Prostate gland (tissue), 2 donors: ENCODE results near the gene EHMT2. TPM values are rescaled to one million over a fixed set of nuclear protein-coding genes. Genes with fewer than 3 reads are reported as not detected.

Experiments used
- DNase-seq: peaks from one replicate; pipeline ENCODE4 v3.0.0-alpha.2; 2019; ENCODE audit warnings: low spot score
- H3K27ac ChIP-seq, 2 donors: fragments of 200-600 bp; sonication (generic); 2 replicates each; pipeline ENCODE4 v1.5.1; 2017 to 2019
- H3K27me3 ChIP-seq: fragments of 200-600 bp; sonication (generic); replicated peaks from 2 replicates; pipeline ENCODE4 v1.5.1; 2019; ENCODE audit not compliant: insufficient read depth
- H3K36me3 ChIP-seq, 2 donors: fragments of 200-600 bp; sonication (generic); 1 replicate in 1 of 2; 2 replicates in 1 of 2; pipeline versions ENCODE4 v1.5.1 to v1.8.1; 2017 to 2019
- H3K4me1 ChIP-seq: fragments of 200-600 bp; sonication (generic); replicated peaks from 2 replicates; pipeline ENCODE4 v1.5.1; 2019
- H3K4me3 ChIP-seq, 2 donors: fragments of 200-600 bp; sonication (generic); 2 replicates each; pipeline ENCODE4 v1.5.1; 2017 to 2019
- H3K9me3 ChIP-seq: fragments of 200-600 bp; sonication (generic); 2 replicates; pipeline ENCODE4 v1.5.1; 2017
- POLR2A ChIP-seq: fragments of 450-650 bp; IDR thresholded peaks from one replicate; pipeline ENCODE4 v1.6.1; 2016; ENCODE audit warnings: antibody characterized with exemption, mild to moderate bottlenecking
- POLR2AphosphoS5 ChIP-seq: sonication (generic); formaldehyde crosslinking; IDR thresholded peaks from one replicate; pipeline ENCODE4 v1.6.1; 2017; ENCODE audit warnings: antibody characterized with exemption
- WGBS: methylation state at CpG from one replicate; pipeline ENCODE4 v1.1.5; 2018; 5-methylcytosine and 5-hydroxymethylcytosine counted together
- intact Hi-C: fragments of 100-400 bp; cut with DNase I; formaldehyde crosslinking; loops from one replicate; pipeline ENCODE4 v1.14.2; 2022
- total RNA-seq, 2 donors: library from RNA; depleted of rRNA; stranded (reverse); fragments of >200 nt; gene quantifications; one replicate each; pipeline ENCODE4 v1.1.0, GENCODE V29; 2016
- TF ChIP-seq, protein P1 (sequence below), 4 experiments: fragments of 200-600 bp in 2 of 4; fragments of 450-650 bp in 2 of 4; sonication (generic) in 2 of 4; IDR thresholded peaks; 1 replicate in 3 of 4; 2 replicates in 1 of 4; pipeline ENCODE4 v1.5.1; 2016 to 2019; ENCODE audit warnings: antibody characterized with exemption in 4 of 4, mild to moderate bottlenecking in 2 of 4, moderate library complexity in 2 of 4

EHMT2 gene
- total RNA-seq, 2 donors from 2014 or later, result 53.6 to 92.8 TPM

- peak; percentile 93 for DNase-seq
- no peaks in the 10 kb centered on the region for H3K27me3 ChIP-seq
- WGBS, result 38% methylated on average over 10 of the region's 10 CpGs
- H3K36me3 ChIP-seq, result peaks cover 5 to 8% of the 10 kb centered on the region in 2 donors
- H3K4me1 ChIP-seq, result peaks cover 15% of the 10 kb centered on the region
- TF ChIP-seq, protein P1, sequence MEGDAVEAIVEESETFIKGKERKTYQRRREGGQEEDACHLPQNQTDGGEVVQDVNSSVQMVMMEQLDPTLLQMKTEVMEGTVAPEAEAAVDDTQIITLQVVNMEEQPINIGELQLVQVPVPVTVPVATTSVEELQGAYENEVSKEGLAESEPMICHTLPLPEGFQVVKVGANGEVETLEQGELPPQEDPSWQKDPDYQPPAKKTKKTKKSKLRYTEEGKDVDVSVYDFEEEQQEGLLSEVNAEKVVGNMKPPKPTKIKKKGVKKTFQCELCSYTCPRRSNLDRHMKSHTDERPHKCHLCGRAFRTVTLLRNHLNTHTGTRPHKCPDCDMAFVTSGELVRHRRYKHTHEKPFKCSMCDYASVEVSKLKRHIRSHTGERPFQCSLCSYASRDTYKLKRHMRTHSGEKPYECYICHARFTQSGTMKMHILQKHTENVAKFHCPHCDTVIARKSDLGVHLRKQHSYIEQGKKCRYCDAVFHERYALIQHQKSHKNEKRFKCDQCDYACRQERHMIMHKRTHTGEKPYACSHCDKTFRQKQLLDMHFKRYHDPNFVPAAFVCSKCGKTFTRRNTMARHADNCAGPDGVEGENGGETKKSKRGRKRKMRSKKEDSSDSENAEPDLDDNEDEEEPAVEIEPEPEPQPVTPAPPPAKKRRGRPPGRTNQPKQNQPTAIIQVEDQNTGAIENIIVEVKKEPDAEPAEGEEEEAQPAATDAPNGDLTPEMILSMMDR (IDR thresholded peaks at IDR 0.05), result no peak
- peak; percentile 91 for TF ChIP-seq POLR2A
- TF ChIP-seq POLR2AphosphoS5, result peak; percentile 98
- intact Hi-C loops, result no loop called here
- H3K27ac ChIP-seq, result peak overlapping the region; percentile 98
- no peaks in the 10 kb centered on the region for H3K9me3 ChIP-seq
- H3K4me3 ChIP-seq, result peak overlapping the region; percentile 45 to 60
Observed at GRCh38 chr6:31877651-31878161, 19.8 kb downstream of the EHMT2 start.

DNA sequence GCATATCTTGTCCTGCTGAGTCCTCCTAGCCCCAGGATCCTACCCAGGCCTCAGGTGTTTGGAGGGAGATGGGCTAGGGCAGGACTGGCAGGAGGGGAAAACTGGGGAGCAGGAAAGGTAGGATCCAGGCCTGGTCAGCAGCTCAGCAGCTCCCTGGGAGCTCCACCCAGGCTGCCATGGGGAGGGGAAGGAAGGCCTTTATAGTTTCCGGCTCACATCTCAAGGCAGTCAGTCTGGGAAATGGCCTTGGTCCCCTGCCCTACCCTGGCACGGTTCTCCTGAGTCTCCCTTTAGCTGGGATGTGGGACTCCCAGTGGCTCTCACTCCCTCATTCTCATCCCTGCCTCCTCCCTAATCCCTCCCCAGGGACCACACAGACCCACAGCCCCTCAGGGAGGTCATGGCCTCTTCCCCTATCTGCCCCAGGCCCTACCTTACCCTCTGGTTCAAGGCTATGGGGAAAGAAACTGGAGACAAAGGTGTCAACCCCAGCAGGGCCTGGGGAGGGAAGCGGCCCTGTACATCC is 20.3 kb downstream of the EHMT2 start:
- DNase-seq, result no peak
- no peaks in the 10 kb centered on the region for H3K27me3 ChIP-seq
- peaks cover 0 to 4% of the 10 kb centered on the region in 2 donors for H3K36me3 ChIP-seq
- TF ChIP-seq POLR2AphosphoS5, result no peak
- TF ChIP-seq, protein P1 (IDR thresholded peaks at IDR 0.05), result no peak
- intact Hi-C loops, result no loop called here
- H3K4me3 ChIP-seq, result peak overlapping the region; percentile 45 to 60
- peak overlapping the region; percentile 98 for H3K27ac ChIP-seq
- H3K9me3 ChIP-seq, result no peaks in the 10 kb centered on the region
- peaks cover 15% of the 10 kb centered on the region for H3K4me1 ChIP-seq
- WGBS, result 40% methylated on average over 3 of the region's 3 CpGs

DNA sequence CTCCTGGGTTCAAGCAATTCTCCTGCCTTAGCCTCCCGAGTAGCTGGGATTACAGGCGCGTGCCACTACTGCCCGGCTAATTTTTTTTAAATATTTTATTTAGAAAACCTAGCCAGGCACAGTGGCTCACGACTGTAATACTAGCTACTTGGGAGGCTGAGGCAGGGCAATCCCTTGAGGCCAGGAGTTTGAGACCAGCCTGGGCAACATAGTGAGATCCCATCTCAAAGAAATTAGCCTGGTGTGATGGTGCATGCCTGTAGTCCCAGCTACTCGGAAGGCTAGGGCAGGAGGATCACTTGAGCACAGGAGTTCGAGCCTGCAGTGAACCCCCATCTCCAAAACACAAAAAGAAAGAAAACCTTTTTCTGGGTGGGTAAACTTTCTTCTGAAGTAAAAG is 21.1 kb downstream of the EHMT2 start:
- H3K9me3 ChIP-seq, result no peaks in the 10 kb centered on the region
- DNase-seq, result no peak
- H3K4me3 ChIP-seq, result peak overlapping the region; percentile 45 to 60
- intact Hi-C loops, result no loop called here
- H3K36me3 ChIP-seq, result peaks cover 0 to 2% of the 10 kb centered on the region in 2 donors
- 91% methylated on average over 7 of the region's 7 CpGs for WGBS
- peak overlapping the region; percentile 98 for H3K27ac ChIP-seq
- peaks cover 15% of the 10 kb centered on the region for H3K4me1 ChIP-seq
- TF ChIP-seq, protein P1 (IDR thresholded peaks at IDR 0.05), result no peak
- TF ChIP-seq POLR2AphosphoS5, result no peak
- no peak for TF ChIP-seq POLR2A
- H3K27me3 ChIP-seq, result no peaks in the 10 kb centered on the region

- no peaks in the 10 kb centered on the region for H3K9me3 ChIP-seq
- H3K27me3 ChIP-seq, result no peaks in the 10 kb centered on the region
- no peak for DNase-seq
- H3K36me3 ChIP-seq, result peaks cover 0 to 2% of the 10 kb centered on the region in 2 donors
- peak overlapping the region in 1 of 2 donors; percentile 60 for H3K4me3 ChIP-seq
- 59% methylated on average over 5 of the region's 5 CpGs for WGBS
- peak overlapping the region; percentile 98 for H3K27ac ChIP-seq
- TF ChIP-seq, protein P1 (IDR thresholded peaks at IDR 0.05), result no peak
- no peak for TF ChIP-seq POLR2AphosphoS5
- no peak for TF ChIP-seq POLR2A
- intact Hi-C loops, result no loop called here
- H3K4me1 ChIP-seq, result peaks cover 15% of the 10 kb centered on the region
Observed at GRCh38 chr6:31875877-31876276, 21.6 kb downstream of the EHMT2 start.
